Endometrium (tissue), 2 donors: Measurements from ENCODE around the gene ERCC6L.

Source experiments
- FAIRE-seq: peaks from 2 replicates; lab custom pipeline; 2012; peaks lifted over from hg19 to GRCh38; lab: Jason Lieb, UNC
- donor health status: control.
- donor health status: control.

Gene ERCC6L

DNA sequence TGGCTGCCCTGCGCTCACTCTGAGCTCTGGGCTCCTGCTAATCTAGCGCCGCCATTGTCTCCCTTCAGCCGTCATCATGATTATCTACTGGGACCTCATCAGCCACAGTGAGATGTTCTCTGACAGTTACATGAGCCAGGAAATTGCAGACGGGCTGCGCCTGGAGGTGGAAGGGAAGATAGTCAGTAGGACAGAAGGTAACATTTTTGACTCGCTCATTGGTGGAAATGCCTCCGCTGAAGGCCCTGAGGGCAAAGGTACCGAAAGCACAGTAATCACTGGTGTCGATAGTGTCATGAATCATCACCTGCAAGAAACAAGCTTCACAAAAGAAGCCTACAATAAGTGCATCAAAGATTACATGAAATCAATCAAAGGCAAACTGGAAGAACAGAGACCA, 79.1 kb downstream of the ERCC6L start:
- FAIRE-seq, result no peak

DNA sequence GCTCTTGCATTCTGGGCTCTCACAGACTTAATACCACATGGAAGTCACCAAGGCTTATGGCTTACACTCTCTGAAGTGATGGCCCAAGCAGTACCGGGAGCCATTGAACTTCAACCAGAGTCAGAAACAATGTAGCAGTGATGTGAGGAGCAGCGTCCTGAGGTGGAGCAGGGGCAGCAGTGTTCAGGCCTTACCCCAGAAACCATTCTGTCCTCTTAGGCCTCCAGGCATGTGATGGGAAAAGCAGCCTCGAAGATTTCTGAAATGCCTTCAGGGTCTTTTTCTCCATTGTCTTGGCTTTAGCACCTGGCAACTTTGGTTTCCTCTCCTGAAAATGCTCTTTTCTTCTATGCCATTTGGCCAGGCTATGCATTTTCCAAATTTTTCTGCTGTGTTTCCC, 80.1 kb downstream of the ERCC6L start:
- no peak for FAIRE-seq
